Measurements from ENCODE around the gene NLGN1. TPM values are rescaled to one million over a fixed set of nuclear protein-coding genes. Genes with fewer than 3 reads are reported as not detected.

Gene NLGN1
- total RNA-seq, 1 donor from 2014 or later, result 50.2 TPM

DNA sequence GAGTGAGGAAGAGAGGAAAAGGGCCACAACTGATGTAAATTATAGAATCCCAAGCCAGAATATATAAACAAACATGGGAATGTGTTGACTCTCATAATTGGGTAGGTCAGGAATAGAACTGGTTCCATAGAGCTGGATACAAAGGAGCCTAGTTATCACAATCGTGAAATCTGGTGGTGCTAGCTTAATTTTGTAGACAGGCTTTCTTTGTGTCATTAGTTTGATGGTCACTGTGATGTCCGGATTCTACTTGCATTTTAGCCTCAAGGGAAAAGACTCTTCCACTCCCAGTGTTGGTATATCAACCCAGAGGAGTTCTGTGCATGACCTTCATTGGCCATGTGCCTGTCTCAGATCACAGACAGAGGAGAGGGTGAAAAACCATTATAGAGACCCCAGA, 81.8 kb downstream of the NLGN1 start:
- no peaks in the 10 kb centered on the region for H3K27me3 Mint-ChIP-seq (ENCODE audit: unreplicated experiment)
- H3K9me3 Mint-ChIP-seq (ENCODE audit: unreplicated experiment), result no peaks in the 10 kb centered on the region
- peaks cover 6% of the 10 kb centered on the region for H3K36me3 Mint-ChIP-seq (ENCODE audit: unreplicated experiment)
- DNase-seq, result no peak
- peaks cover 2% of the 10 kb centered on the region for H3K4me1 Mint-ChIP-seq (ENCODE audit: low read depth, unreplicated experiment)
- no peak overlapping the region for H3K4me3 Mint-ChIP-seq (ENCODE audit: unreplicated experiment)
- no peak overlapping the region for H3K27ac Mint-ChIP-seq (ENCODE audit: unreplicated experiment)
- TF ChIP-seq, protein P1, sequence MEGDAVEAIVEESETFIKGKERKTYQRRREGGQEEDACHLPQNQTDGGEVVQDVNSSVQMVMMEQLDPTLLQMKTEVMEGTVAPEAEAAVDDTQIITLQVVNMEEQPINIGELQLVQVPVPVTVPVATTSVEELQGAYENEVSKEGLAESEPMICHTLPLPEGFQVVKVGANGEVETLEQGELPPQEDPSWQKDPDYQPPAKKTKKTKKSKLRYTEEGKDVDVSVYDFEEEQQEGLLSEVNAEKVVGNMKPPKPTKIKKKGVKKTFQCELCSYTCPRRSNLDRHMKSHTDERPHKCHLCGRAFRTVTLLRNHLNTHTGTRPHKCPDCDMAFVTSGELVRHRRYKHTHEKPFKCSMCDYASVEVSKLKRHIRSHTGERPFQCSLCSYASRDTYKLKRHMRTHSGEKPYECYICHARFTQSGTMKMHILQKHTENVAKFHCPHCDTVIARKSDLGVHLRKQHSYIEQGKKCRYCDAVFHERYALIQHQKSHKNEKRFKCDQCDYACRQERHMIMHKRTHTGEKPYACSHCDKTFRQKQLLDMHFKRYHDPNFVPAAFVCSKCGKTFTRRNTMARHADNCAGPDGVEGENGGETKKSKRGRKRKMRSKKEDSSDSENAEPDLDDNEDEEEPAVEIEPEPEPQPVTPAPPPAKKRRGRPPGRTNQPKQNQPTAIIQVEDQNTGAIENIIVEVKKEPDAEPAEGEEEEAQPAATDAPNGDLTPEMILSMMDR (IDR thresholded peaks at IDR 0.05; ENCODE audit: partially characterized antibody, unreplicated experiment), result no peak

DNA sequence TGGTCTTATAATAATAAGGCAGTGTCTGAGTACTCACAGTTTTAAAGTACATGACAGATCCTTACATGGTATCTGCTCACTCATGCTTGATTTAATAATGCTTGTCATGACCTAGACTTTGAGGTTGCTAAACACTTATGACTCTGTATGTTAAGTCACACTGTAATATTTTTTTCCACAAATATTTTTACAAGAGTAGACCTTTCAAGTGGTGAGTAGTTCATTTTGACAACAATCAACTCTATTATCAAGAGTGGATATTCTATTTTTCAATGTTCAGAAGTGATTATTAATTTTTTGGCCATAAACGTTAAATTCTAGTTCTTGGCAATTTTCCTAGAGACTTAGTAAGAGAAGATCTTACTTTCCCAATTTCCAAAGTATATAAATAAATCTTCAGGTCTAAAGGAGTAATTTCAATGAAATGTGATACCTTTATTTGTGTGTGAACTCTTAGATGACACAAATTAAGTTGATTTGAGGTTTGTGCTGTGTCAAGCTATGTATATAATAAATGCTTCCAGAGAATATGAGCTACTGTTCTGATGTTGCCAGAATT, 104.5 kb downstream of the NLGN1 start:
- DNase-seq, result no peak
- no peaks in the 10 kb centered on the region for H3K27me3 Mint-ChIP-seq (ENCODE audit: unreplicated experiment)
- peaks cover 7% of the 10 kb centered on the region for H3K4me1 Mint-ChIP-seq (ENCODE audit: low read depth, unreplicated experiment)
- H3K27ac Mint-ChIP-seq (ENCODE audit: unreplicated experiment), result no peak overlapping the region
- H3K9me3 Mint-ChIP-seq (ENCODE audit: unreplicated experiment), result no peaks in the 10 kb centered on the region
- H3K4me3 Mint-ChIP-seq (ENCODE audit: unreplicated experiment), result no peak overlapping the region
- no peaks in the 10 kb centered on the region for H3K36me3 Mint-ChIP-seq (ENCODE audit: unreplicated experiment)
- TF ChIP-seq, protein P1 (IDR thresholded peaks at IDR 0.05; ENCODE audit: partially characterized antibody, unreplicated experiment), result no peak

DNA sequence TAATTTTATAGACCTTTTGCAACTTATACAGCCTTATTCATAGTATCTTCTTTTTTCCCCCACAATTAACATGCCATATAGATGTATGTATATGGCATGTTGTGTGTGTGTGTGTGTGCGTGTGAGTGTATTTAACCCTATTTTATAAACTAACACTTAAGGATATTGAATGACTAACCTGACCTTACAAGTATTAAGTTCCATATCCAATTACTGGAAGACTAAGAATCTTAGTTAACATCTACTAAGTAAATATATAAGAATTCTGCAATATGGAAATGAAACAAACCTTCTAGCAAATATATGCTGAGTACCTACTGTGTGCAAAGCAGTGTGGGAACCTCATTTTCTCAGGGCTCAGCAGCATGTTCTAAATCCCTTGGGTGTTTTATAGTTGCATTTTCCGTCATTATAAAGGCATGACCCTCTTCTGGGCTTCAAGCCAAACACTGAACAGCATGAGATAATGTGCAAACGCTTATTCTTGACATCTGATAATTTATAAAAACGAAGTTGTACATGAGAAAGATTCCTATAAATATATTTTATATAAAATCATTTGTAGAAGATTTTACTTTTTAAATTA, 105.5 kb downstream of the NLGN1 start:
- DNase-seq, result no peak
- Mint-ChIP-seq H3K36me3 (ENCODE audit: unreplicated experiment) (no peaks in the 10 kb centered on the region), H3K4me1 (ENCODE audit: low read depth, unreplicated experiment) (peaks cover 7% of the 10 kb centered on the region), H3K4me3 (ENCODE audit: unreplicated experiment) (no peak overlapping the region), H3K27ac (ENCODE audit: unreplicated experiment) (no peak overlapping the region), H3K27me3 (ENCODE audit: unreplicated experiment) (no peaks in the 10 kb centered on the region), H3K9me3 (ENCODE audit: unreplicated experiment) (no peaks in the 10 kb centered on the region)
- TF ChIP-seq, protein P1 (IDR thresholded peaks at IDR 0.05; ENCODE audit: partially characterized antibody, unreplicated experiment), result no peak

DNA sequence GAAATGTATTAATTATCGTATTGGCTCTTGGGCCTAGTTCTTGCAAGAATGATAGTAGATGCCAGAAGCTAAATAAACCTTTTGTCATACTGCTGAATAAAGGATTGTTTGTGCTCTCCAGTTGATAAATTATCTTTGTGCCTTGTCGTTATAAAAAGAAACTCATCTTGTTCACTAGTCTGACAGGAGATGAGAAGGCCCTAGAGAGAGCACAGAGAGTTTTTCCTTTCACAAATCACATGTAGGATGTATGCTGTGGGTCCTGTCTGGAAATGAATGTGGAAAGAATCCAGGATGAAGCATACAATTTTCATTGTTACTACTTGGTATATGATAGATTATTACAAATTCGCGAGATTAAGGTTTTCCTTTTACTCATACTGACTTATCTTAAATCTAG, 113.0 kb downstream of the NLGN1 start:
- no peaks in the 10 kb centered on the region for H3K9me3 Mint-ChIP-seq (ENCODE audit: unreplicated experiment)
- no peaks in the 10 kb centered on the region for H3K27me3 Mint-ChIP-seq (ENCODE audit: unreplicated experiment)
- H3K27ac Mint-ChIP-seq (ENCODE audit: unreplicated experiment), result no peak overlapping the region
- TF ChIP-seq, protein P1 (IDR thresholded peaks at IDR 0.05; ENCODE audit: partially characterized antibody, unreplicated experiment), result no peak
- H3K36me3 Mint-ChIP-seq (ENCODE audit: unreplicated experiment), result no peaks in the 10 kb centered on the region
- no peak overlapping the region for H3K4me3 Mint-ChIP-seq (ENCODE audit: unreplicated experiment)
- DNase-seq, result no peak
- peaks cover 4% of the 10 kb centered on the region for H3K4me1 Mint-ChIP-seq (ENCODE audit: low read depth, unreplicated experiment)

DNA sequence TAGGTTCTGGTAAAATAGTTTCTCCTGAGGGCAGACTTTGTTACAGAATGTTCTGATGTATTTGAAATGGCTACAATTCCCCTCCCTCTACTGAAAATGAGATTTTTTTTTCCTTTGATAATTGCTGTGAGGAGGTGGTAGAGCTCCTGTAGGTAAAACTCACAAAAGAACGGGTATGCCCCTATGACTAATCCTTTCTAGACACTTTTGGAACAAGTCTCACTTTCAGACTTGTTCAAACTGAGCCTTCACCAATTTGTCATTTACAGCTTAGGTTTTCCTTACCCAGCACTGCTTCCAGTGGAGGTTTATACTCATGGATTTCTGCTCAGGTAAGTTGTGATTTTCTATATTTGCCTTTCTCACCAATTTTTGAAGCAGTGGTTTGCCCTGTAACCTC, 115.6 kb downstream of the NLGN1 start:
- Mint-ChIP-seq H3K27ac (ENCODE audit: unreplicated experiment) (no peak overlapping the region), H3K4me1 (ENCODE audit: low read depth, unreplicated experiment) (peaks cover 4% of the 10 kb centered on the region), H3K27me3 (ENCODE audit: unreplicated experiment) (no peaks in the 10 kb centered on the region), H3K9me3 (ENCODE audit: unreplicated experiment) (no peaks in the 10 kb centered on the region), H3K36me3 (ENCODE audit: unreplicated experiment) (no peaks in the 10 kb centered on the region), H3K4me3 (ENCODE audit: unreplicated experiment) (no peak overlapping the region)
- TF ChIP-seq, protein P1 (IDR thresholded peaks at IDR 0.05; ENCODE audit: partially characterized antibody, unreplicated experiment), result no peak
- no peak for DNase-seq
